Stomach smooth muscle (tissue), 2 donors: ENCODE results near the gene SFN.
"Not testable (repeated sequence)": the region's sequence is repeated elsewhere in the genome, so short reads cannot be mapped to it uniquely, and the experiment has no call there.

ENCODE experiments used
- H3K27ac ChIP-seq: one replicate; pipeline ENCODE4 v1.7.0; 2013; ENCODE audit warnings: mild to moderate bottlenecking, low read length, inconsistent platforms
- H3K27me3 ChIP-seq, 2 donors: one replicate each; pipeline ENCODE4 v1.7.0; 2013; ENCODE audit warnings: low read length in 2 of 2; ENCODE audit not compliant: insufficient read depth in 2 of 2, control insufficient read depth in 1 of 2
- H3K36me3 ChIP-seq, 2 donors: one replicate each; pipeline ENCODE4 v1.7.0; 2013; ENCODE audit warnings: low read length in 2 of 2; ENCODE audit not compliant: control insufficient read depth in 2 of 2, insufficient read depth in 2 of 2
- H3K4me1 ChIP-seq: one replicate; pipeline ENCODE4 v1.7.0; 2013; ENCODE audit warnings: low read length; ENCODE audit not compliant: control insufficient read depth, insufficient read depth
- H3K4me3 ChIP-seq, 2 donors: one replicate each; pipeline ENCODE4 v1.7.0; 2013; ENCODE audit warnings: low read length in 2 of 2
- H3K9ac ChIP-seq, 2 donors: one replicate each; pipeline ENCODE4 v1.7.0; 2013; ENCODE audit warnings: low read length in 2 of 2, mild to moderate bottlenecking in 1 of 2
- H3K9me3 ChIP-seq, 2 donors: one replicate each; pipeline ENCODE4 v1.7.0; 2013; ENCODE audit warnings: low read length in 2 of 2; ENCODE audit not compliant: control insufficient read depth in 2 of 2
- donor health status: healthy.
- donor health status: Pancreatic carcinoma.

SFN gene

DNA sequence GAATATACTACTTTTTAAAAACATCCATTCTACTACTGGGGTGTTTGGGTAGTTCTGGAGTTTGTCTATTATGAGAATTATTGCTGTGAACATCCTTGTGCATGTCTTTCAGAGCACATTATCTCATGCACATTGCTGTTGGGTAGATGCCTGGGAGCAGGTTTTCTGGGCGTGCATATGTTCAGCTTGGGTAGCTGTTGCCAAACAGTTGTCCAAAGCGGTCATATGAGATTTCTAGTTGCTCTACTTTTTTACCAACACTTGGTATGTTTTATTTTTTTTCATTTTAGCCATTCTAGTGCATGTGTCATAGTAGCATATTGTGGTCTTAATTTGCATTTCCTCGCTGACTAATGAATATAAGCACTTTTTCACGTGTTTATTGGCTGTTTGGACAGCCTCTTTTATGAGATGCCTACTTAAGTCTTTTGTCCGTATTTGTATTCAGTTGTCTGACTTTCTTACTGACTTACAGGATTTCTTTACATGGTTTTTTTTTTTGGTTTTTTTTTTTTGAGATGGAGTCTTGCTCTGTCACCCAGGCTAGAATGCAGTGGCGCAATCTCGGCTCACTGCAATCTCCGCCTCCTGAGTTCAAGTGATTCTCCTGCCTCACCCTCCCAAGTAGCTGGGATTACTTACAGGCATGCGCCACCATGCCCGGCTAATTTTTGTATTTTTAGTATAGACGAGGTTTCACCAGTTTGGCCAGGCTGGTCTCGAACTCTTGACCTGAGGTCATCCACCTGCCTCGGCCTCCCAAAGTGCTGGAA, 18.3 kb upstream of the SFN start:
- H3K27me3 ChIP-seq: no peaks in the 10 kb centered on the region
- H3K4me3 ChIP-seq: no peak overlapping the region
- H3K9me3 ChIP-seq: no peaks in the 10 kb centered on the region
- H3K27ac ChIP-seq: no peak overlapping the region
- H3K36me3 ChIP-seq: peaks cover 29% of the 10 kb centered on the region in 2 donors
- no peak overlapping the region for H3K9ac ChIP-seq
- peaks cover 10% of the 10 kb centered on the region for H3K4me1 ChIP-seq

DNA sequence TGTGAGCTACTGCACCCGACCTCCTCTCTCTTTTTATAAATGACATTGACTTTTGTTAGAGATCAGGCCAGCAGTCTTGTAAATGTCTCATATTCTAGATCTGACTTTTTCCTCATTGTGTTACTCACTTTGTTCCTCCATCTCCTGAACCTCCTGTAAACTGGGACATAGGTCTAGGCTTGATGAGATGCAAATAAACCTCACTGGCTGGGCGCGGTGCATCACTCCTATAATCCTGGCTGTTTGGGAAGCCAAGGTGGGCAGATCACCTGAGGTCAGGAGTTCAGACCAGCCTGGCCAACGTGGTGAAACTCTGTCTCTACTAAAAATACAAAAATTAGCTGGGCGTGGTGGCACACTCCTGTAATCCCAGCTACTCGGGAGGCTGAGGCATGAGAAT, 15.1 kb upstream of the SFN start:
- not testable (repeated sequence) for H3K27ac ChIP-seq, H3K9me3 ChIP-seq, H3K4me3 ChIP-seq, H3K27me3 ChIP-seq, H3K9ac ChIP-seq, H3K4me1 ChIP-seq
- peaks cover 37 to 45% of the 10 kb centered on the region in 2 donors for H3K36me3 ChIP-seq

GRCh38 chr1:26848499-26848898, 14.4 kb upstream of the SFN start:
- no peaks in the 10 kb centered on the region for H3K27me3 ChIP-seq
- no peak overlapping the region for H3K4me3 ChIP-seq
- H3K4me1 ChIP-seq: peaks cover 10% of the 10 kb centered on the region
- H3K9ac ChIP-seq: peak overlapping the region in 1 of 2 donors; percentile 6
- peaks cover 36 to 48% of the 10 kb centered on the region in 2 donors for H3K36me3 ChIP-seq
- no peaks in the 10 kb centered on the region for H3K9me3 ChIP-seq
- no peak overlapping the region for H3K27ac ChIP-seq

- H3K27me3 ChIP-seq: no peaks in the 10 kb centered on the region
- peak overlapping the region; percentile 18 for H3K27ac ChIP-seq
- peak overlapping the region; percentile 6 to 29 for H3K9ac ChIP-seq
- H3K4me1 ChIP-seq: peaks cover 10% of the 10 kb centered on the region
- no peaks in the 10 kb centered on the region for H3K9me3 ChIP-seq
- peaks cover 41 to 54% of the 10 kb centered on the region in 2 donors for H3K36me3 ChIP-seq
- H3K4me3 ChIP-seq: no peak overlapping the region
These were observed 13.8 kb upstream of the SFN start for GRCh38 chr1:26848941-26849774.

DNA sequence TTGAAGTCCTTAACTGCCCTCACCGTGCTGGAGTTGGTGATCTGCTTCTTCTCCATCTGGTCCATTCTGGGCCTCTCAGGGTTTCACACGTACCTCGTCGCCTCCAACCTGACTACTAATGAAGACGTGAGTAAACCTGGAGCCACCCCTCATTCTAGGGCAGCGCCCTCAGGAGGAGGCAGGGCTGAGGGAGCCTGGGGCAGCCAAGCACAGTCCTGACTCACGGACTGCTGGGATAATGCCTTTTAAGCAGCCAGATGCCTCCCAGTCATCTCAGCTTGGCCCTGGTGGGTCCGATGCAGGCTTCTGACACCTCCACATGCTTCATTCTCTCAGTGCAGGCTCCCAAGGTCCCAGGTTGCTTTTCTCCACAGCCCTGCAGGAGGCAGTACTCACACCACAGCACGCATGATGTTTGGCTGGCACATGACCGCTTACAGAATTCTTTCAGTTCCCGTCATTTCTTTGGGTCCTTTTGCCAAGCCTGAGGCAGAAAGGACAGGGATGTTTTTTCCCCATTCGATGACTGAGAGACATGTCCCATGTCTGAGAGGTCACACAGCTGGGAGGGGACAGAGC, 11.8 kb upstream of the SFN start:
- Histone ChIP-seq H3K9ac (no peak overlapping the region), H3K27me3 (no peaks in the 10 kb centered on the region), H3K4me1 (peaks cover 10% of the 10 kb centered on the region), H3K27ac (no peak overlapping the region), H3K9me3 (no peaks in the 10 kb centered on the region), H3K4me3 (no peak overlapping the region), H3K36me3 (peaks cover 42 to 63% of the 10 kb centered on the region in 2 donors)

- H3K36me3 ChIP-seq: peaks cover 39 to 68% of the 10 kb centered on the region in 2 donors
- no peaks in the 10 kb centered on the region for H3K27me3 ChIP-seq
- H3K27ac ChIP-seq: no peak overlapping the region
- no peaks in the 10 kb centered on the region for H3K9me3 ChIP-seq
- H3K4me1 ChIP-seq: peaks cover 10% of the 10 kb centered on the region
- no peak overlapping the region for H3K9ac ChIP-seq
- no peak overlapping the region for H3K4me3 ChIP-seq
These were observed 10.2 kb upstream of the SFN start for GRCh38 chr1:26852701-26853100.

- no peaks in the 10 kb centered on the region for H3K9me3 ChIP-seq
- no peak overlapping the region for H3K9ac ChIP-seq
- no peak overlapping the region for H3K4me3 ChIP-seq
- H3K27ac ChIP-seq: no peak overlapping the region
- H3K27me3 ChIP-seq: no peaks in the 10 kb centered on the region
- H3K36me3 ChIP-seq: peaks cover 38 to 72% of the 10 kb centered on the region in 2 donors
- peaks cover 10% of the 10 kb centered on the region for H3K4me1 ChIP-seq
These were observed 9.8 kb upstream of the SFN start for GRCh38 chr1:26853156-26853555.

DNA sequence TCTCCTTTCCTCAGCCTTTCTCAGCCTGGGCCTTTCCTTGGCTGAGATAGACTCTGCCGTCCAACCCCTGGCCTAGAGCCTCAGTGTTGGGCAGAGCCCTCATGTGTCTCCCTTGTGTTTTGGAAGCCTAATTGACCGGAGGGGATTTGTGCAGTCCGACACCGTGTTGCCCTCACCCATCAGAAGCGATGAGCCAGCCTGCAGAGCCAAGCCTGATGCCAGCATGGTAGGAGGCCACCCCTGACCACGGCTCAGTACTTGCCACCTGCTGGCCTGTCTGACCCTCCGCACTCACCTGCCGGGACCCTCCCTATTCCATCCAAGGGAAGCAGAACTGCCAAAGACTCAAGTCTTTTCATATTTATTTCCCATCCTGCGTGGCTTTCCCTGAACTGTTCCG, 9.3 kb upstream of the SFN start:
- H3K9me3 ChIP-seq: no peaks in the 10 kb centered on the region
- peaks cover 35 to 71% of the 10 kb centered on the region in 2 donors for H3K36me3 ChIP-seq
- H3K9ac ChIP-seq: no peak overlapping the region
- no peak overlapping the region for H3K27ac ChIP-seq
- no peaks in the 10 kb centered on the region for H3K27me3 ChIP-seq
- H3K4me3 ChIP-seq: no peak overlapping the region
- H3K4me1 ChIP-seq: peaks cover 9% of the 10 kb centered on the region

DNA sequence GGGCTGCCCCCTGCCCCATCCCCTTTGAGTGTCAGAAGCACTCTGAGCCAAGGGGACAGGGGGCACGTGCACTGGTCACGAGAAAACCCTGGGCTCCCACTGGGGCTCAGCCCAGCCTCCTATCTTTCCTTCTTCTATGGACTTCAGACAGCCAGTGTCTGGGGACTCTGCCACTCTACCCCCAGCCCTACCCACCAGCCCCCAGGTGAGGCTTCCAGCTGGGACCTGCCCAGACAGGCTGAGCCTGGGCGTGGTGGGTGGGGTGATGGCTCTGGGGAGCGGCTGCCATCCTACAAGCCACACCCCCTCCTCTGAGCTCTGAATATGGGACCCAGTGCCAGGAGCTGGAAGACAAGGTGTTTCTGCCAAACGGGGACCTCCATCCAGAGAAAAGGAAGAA, 8.0 kb upstream of the SFN start:
- H3K27me3 ChIP-seq: no peaks in the 10 kb centered on the region
- H3K36me3 ChIP-seq: peaks cover 28 to 61% of the 10 kb centered on the region in 2 donors

GRCh38 chr1:26855636-26856035, 7.3 kb upstream of the SFN start:
- Histone ChIP-seq H3K27ac (no peak overlapping the region), H3K9ac (no peak overlapping the region)

More for the DNA sequence above, 8.0 kb upstream of the SFN start:
- Histone ChIP-seq H3K27ac (no peak overlapping the region), H3K4me3 (no peak overlapping the region), H3K9me3 (no peaks in the 10 kb centered on the region), H3K9ac (no peak overlapping the region), H3K4me1 (no peaks in the 10 kb centered on the region)

More at GRCh38 chr1:26855636-26856035, 7.3 kb upstream of the SFN start:
- no peak overlapping the region for H3K4me3 ChIP-seq
- H3K36me3 ChIP-seq: peaks cover 22 to 53% of the 10 kb centered on the region in 2 donors
- no peaks in the 10 kb centered on the region for H3K27me3 ChIP-seq
- H3K9me3 ChIP-seq: no peaks in the 10 kb centered on the region
- no peaks in the 10 kb centered on the region for H3K4me1 ChIP-seq
